Dedifferentiated amniotic fluid mesenchymal stem cell (primary cell): ENCODE data around the gene E2F2.

ENCODE experiments used
- DNase-seq: peaks from one replicate; pipeline ENCODE4 v3.0.0-alpha.2; 2016; ENCODE audit errors: extremely low spot score

Gene E2F2

GRCh38 chr1:23530747-23531561 lies at the start of gene E2F2:
TSS of gene E2F2 (minus strand) at chr1:23531233. CDS start at chr1:23530793, 440 bp downstream.
- DNase-seq, result peak; percentile 60

- no peak for DNase-seq
Observed at GRCh38 chr1:23578997-23579363, 47.9 kb upstream of the E2F2 start.

- DNase-seq, result no peak
Observed at GRCh38 chr1:23578311-23578996, 47.4 kb upstream of the E2F2 start.

GRCh38 chr1:23577056-23578004 lies 46.3 kb upstream of the E2F2 start:
- DNase-seq, result peak; percentile 49

GRCh38 chr1:23576338-23577055 lies 45.5 kb upstream of the E2F2 start:
- DNase-seq, result no peak

- DNase-seq, result no peak
Observed at GRCh38 chr1:23575226-23575810, 44.3 kb upstream of the E2F2 start.

GRCh38 chr1:23574265-23574754 lies 43.3 kb upstream of the E2F2 start:
- DNase-seq, result no peak

GRCh38 chr1:23573574-23574182 lies 42.6 kb upstream of the E2F2 start:
- DNase-seq, result no peak

GRCh38 chr1:23571465-23571864 lies 40.4 kb upstream of the E2F2 start:
- DNase-seq, result no peak

GRCh38 chr1:23570001-23570691 lies 39.1 kb upstream of the E2F2 start:
- DNase-seq, result no peak

- DNase-seq, result no peak
Observed at GRCh38 chr1:23568608-23569383, 37.8 kb upstream of the E2F2 start.

GRCh38 chr1:23567996-23568607 lies 37.1 kb upstream of the E2F2 start:
- DNase-seq, result no peak

GRCh38 chr1:23567629-23567995 lies 36.6 kb upstream of the E2F2 start:
- no peak for DNase-seq

GRCh38 chr1:23566304-23566703 lies 35.3 kb upstream of the E2F2 start:
- DNase-seq, result no peak

GRCh38 chr1:23565776-23566175 lies 34.7 kb upstream of the E2F2 start:
- DNase-seq, result no peak

- DNase-seq, result no peak
Observed at GRCh38 chr1:23564529-23565122, 33.6 kb upstream of the E2F2 start.

GRCh38 chr1:23563755-23564374 lies 32.8 kb upstream of the E2F2 start:
- DNase-seq, result no peak

- no peak for DNase-seq
Observed at GRCh38 chr1:23563003-23563402, 32.0 kb upstream of the E2F2 start.
